ENCODE measurements around the gene UQCRC1. TPM values are rescaled to one million over a fixed set of nuclear protein-coding genes. Genes with fewer than 3 reads are reported as not detected.
"Not testable (repeated sequence)": the region's sequence is repeated elsewhere in the genome, so short reads cannot be mapped to it uniquely, and the experiment has no call there.

UQCRC1 gene
- total and polyA plus RNA-seq, 2 experiments from 2014 or later = 620 to 870 TPM

- Histone ChIP-seq H3K27ac (no peak overlapping the region), H3K4me1 (ENCODE audit: low read depth) (peaks cover 29% of the 10 kb centered on the region), H3K9me3 (ENCODE audit: low read depth) (no peaks in the 10 kb centered on the region), H3K27me3 (no peaks in the 10 kb centered on the region), H3K36me3 (peaks cover 17% of the 10 kb centered on the region), H3K4me3 (no peak overlapping the region)
- no peak for DNase-seq (ENCODE audit: low read depth in 1 of 2, low spot score in 1 of 2)
- no peak for TF ChIP-seq CTCF (IDR thresholded peaks at IDR 0.05; ENCODE audit: low read depth, low read length)
These were observed 56.1 kb downstream of the UQCRC1 start for GRCh38 chr3:48553361-48553760.

- peaks cover 24% of the 10 kb centered on the region for H3K4me1 ChIP-seq (ENCODE audit: low read depth)
These were observed 57.1 kb downstream of the UQCRC1 start for GRCh38 chr3:48552111-48552951.

DNA sequence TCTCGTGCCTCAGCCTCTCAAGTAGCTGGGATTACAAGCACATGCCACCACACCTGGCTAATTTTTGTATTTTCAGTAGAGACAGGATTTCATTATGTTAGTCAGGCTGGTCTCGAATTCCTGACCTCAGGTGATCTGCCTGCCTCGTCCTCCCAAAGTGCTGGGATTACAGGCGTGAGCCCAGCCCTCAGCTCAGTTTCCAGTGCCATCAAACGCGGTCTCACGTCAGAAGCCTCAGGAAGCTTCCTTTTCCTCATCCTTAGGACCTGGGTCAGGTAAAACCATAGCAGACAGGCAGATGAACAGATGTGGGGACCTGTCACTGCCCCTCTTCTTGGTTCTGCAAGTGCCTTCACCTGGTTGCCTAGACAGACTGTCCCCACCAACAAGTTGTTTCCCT, 57.8 kb downstream of the UQCRC1 start:
- DNase-seq (ENCODE audit: low read depth in 1 of 2, low spot score in 1 of 2); H3K9me3 ChIP-seq (ENCODE audit: low read depth); H3K27me3 ChIP-seq; H3K27ac ChIP-seq; H3K4me3 ChIP-seq: not testable (repeated sequence)
- Histone ChIP-seq H3K4me1 (ENCODE audit: low read depth) (peaks cover 24% of the 10 kb centered on the region), H3K36me3 (peaks cover 29% of the 10 kb centered on the region)

More at GRCh38 chr3:48552111-48552951, 57.1 kb downstream of the UQCRC1 start:
- Histone ChIP-seq H3K4me3 (no peak overlapping the region), H3K27me3 (no peaks in the 10 kb centered on the region), H3K27ac (no peak overlapping the region), H3K36me3 (peaks cover 23% of the 10 kb centered on the region), H3K9me3 (ENCODE audit: low read depth) (no peaks in the 10 kb centered on the region)
- no peak for TF ChIP-seq CTCF (IDR thresholded peaks at IDR 0.05; ENCODE audit: low read depth, low read length)
- DNase-seq (ENCODE audit: low read depth in 1 of 2, low spot score in 1 of 2) = no peak

Other genes with a start within 250 kb of the UQCRC1 start
- gene FBXW12, start 237.4 kb downstream of the UQCRC1 start, total RNA-seq = 0.51 TPM in 1 of 2 replicates, not detected in the other
- 0.39 TPM in 1 of 2 replicates, not detected in the other for gene FBXW12, start 237.4 kb downstream of the UQCRC1 start, polyA plus RNA-seq
- gene PLXNB1, start 179.6 kb downstream of the UQCRC1 start, total RNA-seq = 38.5 and 47.1 TPM in 2 replicates
- 23.9 and 28.3 TPM in 2 replicates for gene PLXNB1, start 179.6 kb downstream of the UQCRC1 start, polyA plus RNA-seq
- gene CCDC51, start 169.5 kb downstream of the UQCRC1 start, total RNA-seq = 18.6 and 20.2 TPM in 2 replicates
- gene CCDC51, start 169.5 kb downstream of the UQCRC1 start, polyA plus RNA-seq = 29.3 and 31.4 TPM in 2 replicates
- gene TMA7, start 169.4 kb downstream of the UQCRC1 start, total RNA-seq = 172 and 395 TPM in 2 replicates
- 517 and 609 TPM in 2 replicates for gene TMA7, start 169.4 kb downstream of the UQCRC1 start, polyA plus RNA-seq
- gene ATRIP, start 162.9 kb downstream of the UQCRC1 start, total RNA-seq = 8.7 and 9.4 TPM in 2 replicates
- 6.4 and 11.2 TPM in 2 replicates for gene ATRIP, start 162.9 kb downstream of the UQCRC1 start, polyA plus RNA-seq
- gene SHISA5, start 105.5 kb downstream of the UQCRC1 start, total RNA-seq = 68.0 and 86.0 TPM in 2 replicates
- 92.3 and 147 TPM in 2 replicates for gene SHISA5, start 105.5 kb downstream of the UQCRC1 start, polyA plus RNA-seq
- 64.9 and 94.4 TPM in 2 replicates for gene PFKFB4, start 52.8 kb downstream of the UQCRC1 start, total RNA-seq
- gene PFKFB4, start 52.8 kb downstream of the UQCRC1 start, polyA plus RNA-seq = 43.8 and 74.7 TPM in 2 replicates
- gene UCN2, start 45.9 kb downstream of the UQCRC1 start, total RNA-seq = 0.81 and 1.1 TPM in 2 replicates
- 0.47 and 0.95 TPM in 2 replicates for gene UCN2, start 45.9 kb downstream of the UQCRC1 start, polyA plus RNA-seq
- 53.8 and 76.6 TPM in 2 replicates for gene COL7A1, start 14.3 kb downstream of the UQCRC1 start, total RNA-seq
- 41.3 and 63.0 TPM in 2 replicates for gene COL7A1, start 14.3 kb downstream of the UQCRC1 start, polyA plus RNA-seq
- gene TMEM89, start 12.1 kb upstream of the UQCRC1 start, total RNA-seq = not detected in 2 replicates
- gene TMEM89, start 12.1 kb upstream of the UQCRC1 start, polyA plus RNA-seq = 0.59 TPM in 1 of 2 replicates, not detected in the other
- 55.8 and 87.4 TPM in 2 replicates for gene SLC26A6, start 25.8 kb upstream of the UQCRC1 start, total RNA-seq
- 52.0 and 68.1 TPM in 2 replicates for gene SLC26A6, start 25.8 kb upstream of the UQCRC1 start, polyA plus RNA-seq
- gene CELSR3, start 53.2 kb upstream of the UQCRC1 start, total RNA-seq = 5.4 and 5.9 TPM in 2 replicates
- gene CELSR3, start 53.2 kb upstream of the UQCRC1 start, polyA plus RNA-seq = 3.1 and 3.4 TPM in 2 replicates
- gene NCKIPSD, start 76.3 kb upstream of the UQCRC1 start, total RNA-seq = 68.7 and 73.4 TPM in 2 replicates
- gene NCKIPSD, start 76.3 kb upstream of the UQCRC1 start, polyA plus RNA-seq = 49.6 and 51.7 TPM in 2 replicates
- 87.4 and 119 TPM in 2 replicates for gene IP6K2, start 107.6 kb upstream of the UQCRC1 start, total RNA-seq
- gene IP6K2, start 107.6 kb upstream of the UQCRC1 start, polyA plus RNA-seq = 130 and 140 TPM in 2 replicates
- 99.0 and 172 TPM in 2 replicates for gene PRKAR2A, start 238.2 kb upstream of the UQCRC1 start, total RNA-seq
- 15.7 and 21.9 TPM in 2 replicates for gene PRKAR2A, start 238.2 kb upstream of the UQCRC1 start, polyA plus RNA-seq